CMK (cell line): ENCODE results near the gene MAT2B.
"Not testable (repeated sequence)": the region's sequence is repeated elsewhere in the genome, so short reads cannot be mapped to it uniquely, and the experiment has no call there.

ENCODE experiments used
- DNase-seq: peaks from one replicate; pipeline ENCODE4 v3.0.0-alpha.2; 2010; ENCODE audit warnings: low read depth

The MAT2B gene

DNA sequence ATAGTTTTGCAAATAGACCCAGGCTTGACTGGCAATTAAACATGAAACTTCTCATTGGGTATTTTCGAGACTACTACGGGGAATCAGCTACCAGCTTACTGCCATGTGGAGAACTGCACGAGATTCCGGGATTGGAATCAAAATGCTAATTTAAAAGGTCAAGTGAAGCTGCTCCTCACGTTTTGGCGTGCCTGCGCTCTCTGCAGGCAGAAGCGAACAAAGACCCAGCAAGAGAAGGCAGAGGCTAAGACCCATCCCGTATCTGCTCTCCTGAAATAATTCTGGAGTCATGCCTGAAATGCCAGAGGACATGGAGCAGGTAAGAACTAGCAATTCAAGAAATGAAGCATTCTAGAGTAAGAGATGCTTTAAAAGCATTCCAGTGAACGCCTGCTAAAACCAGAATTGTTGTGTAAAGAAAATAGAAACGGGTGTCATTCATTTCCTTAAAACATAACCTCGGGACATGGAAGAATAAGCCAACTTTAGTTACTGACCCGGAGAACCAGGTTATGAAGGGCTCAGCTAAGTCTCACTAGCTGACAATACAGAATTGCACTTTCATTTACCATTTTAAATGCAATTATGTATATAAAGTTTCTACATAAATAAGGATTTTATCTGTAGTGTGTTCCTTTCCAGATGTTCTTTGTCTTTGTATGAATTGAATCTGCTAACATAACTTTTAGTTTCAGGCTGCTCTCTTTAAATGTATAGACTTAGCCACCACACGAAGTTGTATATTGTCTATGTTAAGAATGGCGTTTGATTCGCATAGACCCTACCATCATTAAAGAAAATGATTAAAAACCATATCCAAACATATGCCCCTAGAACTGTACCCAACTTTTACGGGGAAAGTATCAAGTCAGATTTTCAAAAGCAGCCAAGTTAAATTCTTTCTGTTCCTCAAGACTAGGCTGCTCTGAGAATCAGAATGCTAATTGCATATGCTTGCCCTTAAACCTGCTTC is 2.0 kb upstream of the MAT2B start:
- peak; percentile 40 for DNase-seq

DNA sequence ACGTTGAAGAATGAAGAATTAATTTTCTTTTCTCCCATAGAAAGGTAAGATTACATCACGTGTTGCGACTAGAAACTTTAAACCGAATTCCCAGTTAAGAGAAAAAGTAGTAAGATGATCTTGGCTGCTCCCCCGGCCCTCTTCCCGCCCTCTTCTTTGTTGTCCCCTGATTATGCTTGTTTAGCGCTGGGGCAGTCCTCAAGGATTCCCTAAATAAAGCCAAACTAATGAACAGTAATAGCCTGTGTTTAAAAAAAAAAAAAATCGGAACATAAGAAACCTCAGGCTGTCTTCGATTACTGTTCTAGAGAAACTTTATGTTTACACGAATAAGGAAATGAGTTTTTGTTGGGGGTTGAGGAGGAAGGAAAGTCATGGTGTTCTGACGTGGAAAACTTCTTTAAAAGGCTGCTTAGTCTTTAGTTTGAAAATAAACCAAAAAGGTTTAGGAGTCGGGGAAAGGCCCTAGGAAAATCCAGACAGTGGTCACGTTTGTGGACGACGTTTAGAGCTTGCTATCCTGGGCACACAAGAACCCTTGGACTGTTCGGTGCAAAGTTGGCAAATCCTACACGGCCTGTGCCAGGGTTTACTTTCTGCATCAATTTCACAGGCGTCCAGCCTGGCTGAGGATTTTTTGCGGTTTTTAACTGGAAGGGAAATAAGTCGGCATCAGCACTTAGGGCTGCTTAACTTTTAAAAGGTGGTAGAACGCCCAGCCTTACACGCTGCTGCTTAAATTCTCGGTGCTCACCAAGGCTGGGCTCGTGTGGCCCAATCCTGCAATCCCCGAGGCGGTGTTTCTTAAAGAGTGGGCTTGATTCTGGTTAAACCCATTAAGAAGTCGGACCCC is 1.1 kb upstream of the MAT2B start:
- no peak for DNase-seq

DNA sequence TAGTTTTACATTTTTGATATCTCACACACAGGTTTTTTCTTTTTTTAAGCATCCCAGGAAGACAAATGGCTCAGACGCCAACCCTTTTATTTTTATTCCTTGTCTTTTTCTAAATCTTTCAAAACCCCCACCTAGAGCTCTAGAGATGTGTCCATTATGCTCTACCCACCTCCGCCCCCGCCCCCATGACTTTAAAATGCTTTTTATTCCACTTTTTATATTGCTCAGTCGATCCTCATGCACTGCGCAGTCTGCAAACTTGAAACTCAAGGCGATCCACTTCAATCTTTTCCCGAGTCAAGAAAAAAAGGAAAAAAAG is 411 bp upstream of the MAT2B start:
- no peak for DNase-seq

DNA sequence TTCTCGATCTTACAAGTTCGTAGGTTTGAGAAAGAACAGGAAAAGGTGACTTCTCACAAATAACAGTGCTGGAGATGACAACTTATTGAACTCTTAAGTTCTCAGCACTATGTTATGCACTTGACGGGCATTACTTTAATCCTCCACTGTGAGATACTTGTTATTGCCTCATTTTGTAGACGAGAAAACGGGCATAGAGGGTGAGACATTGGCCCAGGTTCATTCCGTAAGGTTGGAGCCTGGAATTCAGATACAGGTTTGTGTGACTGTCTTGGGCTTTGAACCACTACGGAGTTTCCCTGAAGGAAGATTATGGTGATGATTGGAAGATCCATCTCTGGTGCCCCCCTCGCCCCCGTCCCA is 657 bp downstream of the MAT2B start:
- no peak for DNase-seq

DNA sequence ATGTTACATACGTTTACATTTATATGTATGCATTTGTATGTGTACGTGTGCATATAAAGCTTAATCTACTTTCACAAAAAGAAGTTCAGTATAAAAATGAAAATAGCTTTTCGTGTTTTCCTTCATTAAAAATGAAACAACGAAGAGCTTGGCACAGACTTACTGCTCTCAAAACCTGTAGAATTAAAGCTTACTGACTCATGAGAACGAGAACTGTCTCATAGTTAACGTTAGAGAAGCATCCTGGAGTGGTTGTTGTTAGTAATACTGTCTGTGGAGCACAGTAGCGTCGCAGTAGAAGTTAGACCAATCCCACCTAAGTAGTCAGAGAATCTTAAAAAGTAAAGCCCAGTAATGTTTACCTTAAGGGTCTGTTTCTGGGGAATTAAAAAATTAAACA is 1.3 kb downstream of the MAT2B start:
- no peak for DNase-seq

DNA sequence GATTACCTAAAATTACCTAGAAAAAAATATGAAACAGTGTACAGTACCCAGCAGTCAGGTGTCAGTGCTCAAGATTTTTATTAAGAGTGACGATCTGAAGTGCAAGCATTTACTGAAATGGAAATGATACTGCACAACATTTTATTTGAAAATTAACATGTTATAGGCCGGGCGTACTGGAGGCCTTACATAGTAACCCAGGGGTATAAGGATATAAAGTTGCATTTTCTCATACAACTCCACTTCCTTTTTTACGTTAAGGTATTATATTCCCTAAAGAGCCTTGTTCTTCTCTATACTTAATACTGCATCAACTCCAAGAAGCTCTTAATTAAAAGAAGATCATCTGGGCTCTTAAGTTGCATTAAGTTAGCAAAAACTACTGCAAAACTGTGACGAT is 3.3 kb downstream of the MAT2B start:
- no peak for DNase-seq

DNA sequence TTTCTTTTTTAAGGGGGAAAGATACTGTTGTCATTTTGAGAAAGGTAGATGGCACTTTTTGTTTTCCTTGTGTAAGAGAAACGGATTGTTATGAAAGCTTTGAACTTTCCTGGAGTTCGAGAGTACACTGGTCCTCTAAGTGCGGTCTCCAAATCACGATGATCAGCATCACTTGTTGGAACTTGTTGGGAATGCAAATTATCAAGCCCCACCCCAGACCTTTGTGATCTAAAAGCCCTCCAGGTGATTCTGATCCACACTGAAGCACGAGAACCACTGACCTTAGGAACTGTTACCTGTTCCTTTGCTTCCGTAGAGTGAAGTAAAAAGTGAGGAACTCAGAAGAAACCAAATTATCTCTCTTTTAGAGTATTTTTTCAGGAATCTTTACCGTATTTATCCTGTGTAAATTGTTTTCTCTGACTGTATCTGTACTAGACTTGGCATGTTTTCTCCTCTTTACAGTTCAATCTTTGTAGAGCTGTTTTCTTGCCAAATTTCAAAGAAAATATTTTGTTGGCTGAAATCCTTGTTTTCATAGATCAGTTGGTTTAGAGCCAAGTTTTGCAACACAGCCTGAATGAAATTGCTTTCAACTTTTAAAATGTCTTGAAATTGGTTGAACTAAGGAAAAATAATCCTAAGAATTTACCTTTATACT is 4.0 kb downstream of the MAT2B start:
- DNase-seq: no peak

DNA sequence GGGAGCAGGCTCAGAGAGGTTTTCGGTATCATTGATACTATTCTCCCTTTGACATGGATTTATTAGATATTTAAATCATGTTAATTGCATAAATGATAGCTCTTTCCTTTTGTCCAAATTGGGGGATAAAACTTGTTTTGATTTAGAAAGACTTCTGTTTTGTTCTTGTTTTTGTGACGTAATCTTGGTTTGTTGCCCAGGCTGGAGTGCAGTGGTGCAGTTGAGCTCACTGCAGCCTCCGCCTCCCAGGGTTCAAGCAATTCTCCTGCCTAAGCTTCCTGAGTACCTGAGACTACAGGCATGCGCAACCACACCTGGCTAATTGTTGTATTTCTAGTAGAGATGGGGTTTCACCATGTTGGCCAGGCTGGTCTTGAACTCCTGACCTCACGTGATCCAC is 7.1 kb downstream of the MAT2B start:
- no peak for DNase-seq

DNA sequence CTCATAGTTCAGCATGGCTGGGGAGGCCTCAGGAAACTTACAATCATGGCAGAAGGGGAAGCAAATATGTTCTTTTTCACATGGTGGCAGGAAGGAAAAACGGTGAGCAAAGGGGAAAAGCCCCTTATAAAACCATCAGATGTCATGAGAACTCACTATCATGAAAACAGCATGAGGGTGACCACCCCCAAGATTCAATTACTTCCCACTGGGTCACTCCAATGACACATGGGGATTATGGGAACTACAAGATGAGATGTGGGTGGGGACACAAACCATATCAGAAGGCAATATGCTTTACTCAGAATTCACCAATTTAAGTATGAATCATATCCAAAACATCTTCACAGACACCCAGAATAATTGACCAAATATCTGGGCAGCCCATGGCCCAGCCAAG is 19.7 kb downstream of the MAT2B start:
- DNase-seq: no peak

DNA sequence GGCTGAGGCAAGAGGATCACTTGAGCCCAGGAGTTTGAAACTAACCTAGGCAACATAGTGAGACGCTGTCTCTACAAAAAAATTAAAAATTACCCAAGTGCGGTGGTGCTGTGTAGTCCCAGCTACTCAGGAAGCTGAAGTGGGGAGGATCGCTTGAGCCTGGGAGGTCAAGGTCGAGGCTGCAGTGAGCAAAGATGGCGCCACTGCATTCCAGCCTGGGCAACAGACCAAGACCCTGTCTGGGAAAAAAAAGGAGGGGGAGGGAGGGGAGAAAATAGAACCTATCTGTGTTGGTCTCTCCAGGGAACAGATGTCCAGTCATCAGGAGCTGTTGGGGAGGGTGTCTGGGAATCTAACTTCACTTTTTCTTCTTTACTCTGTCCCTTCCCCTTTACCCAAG is 24.3 kb downstream of the MAT2B start:
- no peak for DNase-seq

DNA sequence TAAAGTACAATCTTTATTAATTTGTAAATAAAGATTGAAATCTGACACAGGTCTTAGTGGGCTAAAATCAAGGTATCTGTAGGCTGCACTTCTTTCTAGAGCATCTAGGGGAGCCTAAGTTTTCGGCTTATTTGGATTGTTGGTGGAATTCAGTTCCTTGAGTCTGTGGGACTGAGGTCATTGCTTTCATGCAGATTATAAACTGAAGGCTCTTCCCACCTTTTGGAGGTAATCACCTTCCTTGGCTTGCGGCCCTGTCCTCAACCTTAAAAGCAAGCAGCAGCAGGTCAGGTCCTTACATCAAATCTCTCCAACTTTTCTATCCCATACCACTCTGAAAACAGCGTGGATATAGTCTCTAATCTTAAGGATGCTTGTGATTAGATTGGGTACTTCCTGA is 25.9 kb downstream of the MAT2B start:
- no peak for DNase-seq

DNA sequence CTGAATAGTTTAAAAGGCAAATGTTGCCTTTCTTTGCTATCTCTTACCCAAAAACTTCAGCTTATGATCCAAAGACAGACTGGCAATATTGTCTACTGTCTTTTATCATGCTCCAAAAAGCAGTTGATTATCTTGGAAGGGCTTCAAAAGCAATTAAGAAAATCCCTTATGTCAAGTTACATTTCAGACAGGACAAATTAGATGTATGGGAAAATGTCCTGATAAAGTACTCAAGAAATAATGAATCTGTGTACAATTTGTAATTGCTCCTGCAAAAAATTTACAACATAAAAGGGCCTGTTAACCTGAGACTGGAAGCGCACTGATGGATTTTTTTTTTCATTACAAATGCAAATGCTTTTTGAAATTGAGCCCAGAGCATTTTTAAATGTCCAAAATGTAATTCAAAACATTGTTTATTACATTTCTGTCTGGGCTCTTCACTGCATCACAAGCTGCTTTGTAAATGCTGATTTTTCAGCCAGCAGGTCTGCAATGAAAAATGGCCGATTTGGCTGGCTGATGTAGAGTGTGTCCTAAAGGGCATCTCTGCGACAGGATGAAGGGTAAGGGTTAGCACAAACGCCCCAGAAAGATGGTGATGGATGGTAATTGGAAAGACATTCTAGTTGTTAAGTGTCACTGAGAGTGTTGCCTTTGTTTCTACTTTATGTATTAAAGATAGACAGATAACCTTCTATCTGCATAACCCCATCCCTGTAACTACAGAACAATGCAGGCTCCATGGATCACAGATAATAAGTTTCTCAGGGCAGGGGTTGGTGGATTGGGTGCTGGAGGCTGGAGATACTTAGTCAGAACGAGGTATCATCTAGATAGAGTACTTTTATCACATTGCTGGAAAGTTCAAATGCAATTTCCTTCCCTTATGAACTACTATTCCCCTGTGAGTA is 27.0 kb downstream of the MAT2B start:
- DNase-seq: no peak

DNA sequence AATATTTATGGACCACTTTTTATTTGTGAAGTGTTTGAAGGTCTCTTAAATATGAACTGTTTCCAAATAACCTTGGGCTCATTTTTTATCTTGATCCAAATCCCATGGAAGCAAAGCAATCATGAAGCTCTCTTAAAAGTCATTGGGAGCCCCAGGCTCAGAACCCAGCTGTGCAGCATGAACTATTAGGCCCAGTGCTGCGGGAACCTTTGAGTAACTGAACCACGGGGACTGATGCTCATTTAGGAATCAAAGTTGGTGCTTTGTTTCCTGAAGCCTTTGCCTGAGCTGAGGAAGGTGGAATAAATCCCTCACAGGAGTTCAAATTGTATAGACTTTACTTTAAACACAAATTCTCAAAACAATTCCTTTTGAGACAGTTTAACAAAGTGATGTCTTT is 27.8 kb downstream of the MAT2B start:
- no peak for DNase-seq

DNA sequence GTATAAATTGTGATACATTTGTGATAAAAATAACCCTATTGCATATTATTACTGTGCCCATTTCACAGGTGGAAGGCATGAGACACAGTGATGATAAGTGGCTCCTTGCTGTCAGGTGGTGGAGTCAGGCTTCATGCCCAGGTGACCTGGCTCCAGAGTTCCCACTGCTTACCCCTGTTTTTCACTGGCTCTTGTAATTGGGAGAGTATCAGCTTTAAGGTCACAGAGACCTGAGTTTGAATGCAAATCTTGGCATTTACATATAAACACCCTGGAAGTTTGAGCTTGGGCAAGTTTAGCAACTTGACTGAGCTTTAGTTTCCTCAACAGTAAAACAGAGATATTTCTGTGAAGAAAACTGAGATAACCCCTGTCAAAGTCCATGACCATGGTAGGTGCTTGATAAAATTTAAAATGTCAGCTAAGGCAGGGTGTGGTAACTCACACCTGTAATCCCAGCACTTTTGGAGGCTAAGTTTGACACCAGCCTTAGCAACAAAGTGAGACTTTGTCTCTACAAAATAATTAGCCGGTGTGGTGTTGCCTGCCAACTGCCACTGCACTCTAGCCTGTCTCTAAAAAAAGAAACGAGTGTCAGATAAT is 29.2 kb downstream of the MAT2B start:
- no peak for DNase-seq

DNA sequence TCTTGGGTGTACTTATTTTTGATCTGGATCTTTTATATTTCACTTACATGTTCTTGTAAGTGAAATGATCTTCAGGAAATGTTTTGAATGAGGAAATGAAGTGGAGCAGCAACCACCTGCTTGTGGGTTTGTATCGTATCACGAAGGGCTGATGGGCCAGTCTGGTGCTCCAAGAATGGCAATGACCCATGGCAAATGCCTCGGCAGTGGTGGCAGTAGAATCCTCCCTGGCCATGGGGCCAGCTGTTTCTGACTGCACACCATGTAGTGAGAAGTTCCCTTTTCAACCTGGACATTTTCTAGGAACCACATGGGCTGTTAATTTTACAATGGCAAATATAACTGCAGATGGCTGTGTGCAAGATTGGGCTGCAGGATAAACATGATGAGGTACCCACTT is 29.9 kb downstream of the MAT2B start:
- DNase-seq: no peak

DNA sequence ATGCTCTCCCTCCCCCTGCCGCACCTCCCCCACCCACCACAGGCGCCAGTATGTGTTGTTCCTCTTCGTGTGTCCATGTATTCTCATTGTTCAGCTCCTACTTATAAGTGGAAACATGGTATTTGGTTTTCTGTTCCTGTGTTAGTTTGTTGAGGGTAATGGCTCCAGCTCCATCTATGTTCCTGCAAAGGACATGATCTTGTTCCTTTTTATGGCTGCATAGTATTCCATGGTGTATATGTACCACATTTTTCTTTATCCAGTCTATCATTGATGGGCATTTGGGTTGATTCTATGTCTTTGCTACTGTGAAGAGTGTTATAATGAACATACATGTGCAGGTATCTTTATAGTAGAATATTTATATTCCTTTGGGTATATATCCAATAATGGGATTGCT is 31.0 kb downstream of the MAT2B start:
- not testable (repeated sequence) for DNase-seq

DNA sequence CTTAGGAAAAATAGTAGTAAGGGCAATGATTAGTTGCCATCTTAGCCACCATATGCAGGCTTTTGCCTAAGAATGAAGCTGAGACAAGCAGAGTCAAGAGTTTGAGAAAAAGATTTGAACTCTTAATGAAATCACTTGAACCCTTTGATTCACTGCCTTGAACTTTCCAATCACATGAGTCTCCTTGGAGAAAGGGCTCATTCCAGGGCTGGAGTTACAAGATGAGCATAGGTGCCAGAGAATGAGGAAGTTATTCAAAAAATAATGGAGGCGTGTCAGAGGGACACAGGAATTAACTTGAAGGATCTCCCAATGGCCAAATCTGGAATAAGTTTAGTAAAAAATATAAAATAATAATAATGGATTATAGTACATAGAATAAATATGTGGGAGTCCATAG is 35.3 kb downstream of the MAT2B start:
- DNase-seq: no peak

DNA sequence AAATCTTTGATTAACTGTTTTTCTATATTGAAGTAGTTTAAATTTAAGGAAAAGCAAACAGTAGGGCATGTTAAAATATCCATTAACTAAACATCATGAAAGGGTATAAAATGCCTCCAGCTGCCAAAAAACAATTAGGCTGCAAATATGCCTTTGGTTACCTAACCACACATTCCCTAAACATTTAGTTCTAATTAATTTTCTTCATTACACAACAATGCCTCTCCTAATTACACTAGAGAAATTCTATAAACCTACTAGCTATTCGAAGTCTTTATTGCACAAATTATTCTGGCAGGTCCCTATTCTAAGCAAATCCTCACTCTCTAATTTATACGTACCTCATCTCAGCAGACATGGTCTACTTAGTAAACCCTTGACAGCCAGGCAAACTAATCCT is 37.4 kb downstream of the MAT2B start:
- no peak for DNase-seq

DNA sequence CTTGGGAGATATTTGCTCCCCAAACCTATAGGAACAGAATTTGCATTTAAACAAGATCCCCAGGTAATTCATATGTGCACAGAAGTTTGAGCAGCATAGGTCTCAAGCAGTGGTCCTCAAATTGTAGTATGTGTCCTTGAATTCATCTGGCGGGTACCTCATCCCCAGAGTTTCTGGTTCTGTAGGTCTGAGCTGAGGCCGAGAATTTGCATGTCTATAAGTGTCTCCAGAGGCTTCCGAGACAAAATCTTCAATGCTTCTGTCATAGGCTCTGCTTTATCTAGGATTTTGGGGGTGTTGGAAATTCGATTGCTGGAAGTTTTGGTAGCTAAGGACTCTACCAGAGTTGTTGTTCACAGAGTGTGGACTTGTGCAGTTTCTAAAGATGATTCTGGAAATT is 38.6 kb downstream of the MAT2B start:
- no peak for DNase-seq

DNA sequence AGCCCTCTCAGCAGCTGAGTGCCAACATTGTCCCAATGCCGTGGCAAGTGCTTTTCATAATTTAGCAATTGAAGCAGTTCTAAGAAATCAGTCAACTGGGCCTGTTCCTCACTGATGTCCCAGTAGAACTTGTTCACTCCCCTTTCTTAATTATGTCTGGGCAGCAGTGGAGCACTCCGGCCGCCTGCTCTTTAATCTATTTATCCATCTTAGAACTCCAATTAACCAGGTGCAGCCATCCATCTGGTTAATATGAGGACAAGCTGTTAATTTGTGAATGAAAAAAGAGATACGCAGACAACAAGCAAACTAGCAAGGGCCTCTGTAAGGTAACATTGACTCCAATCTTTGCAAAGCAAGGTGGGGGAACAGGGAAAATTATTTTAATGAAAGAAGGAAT is 39.4 kb downstream of the MAT2B start:
- no peak for DNase-seq

DNA sequence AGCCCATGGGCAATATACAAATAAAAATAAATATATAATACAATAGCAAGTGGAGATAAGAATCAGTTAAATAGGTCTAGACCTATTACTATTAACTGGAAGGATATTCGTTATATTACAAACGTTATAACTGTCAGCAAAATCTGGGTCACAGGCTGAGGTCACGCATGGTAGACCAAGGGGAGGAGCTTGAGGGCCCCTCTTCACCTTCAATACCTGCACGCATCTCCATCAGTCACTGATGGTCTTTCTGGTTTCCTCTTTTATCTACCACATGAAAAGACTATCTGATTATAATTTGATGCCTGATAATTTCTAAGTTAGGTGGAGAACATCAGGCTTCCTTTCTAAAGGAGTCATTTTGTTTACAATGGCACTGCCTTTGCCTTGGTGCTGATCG is 43.2 kb downstream of the MAT2B start:
- no peak for DNase-seq
